ENCODE measurements around the gene UXS1.

- TF ChIP-seq MAX (IDR thresholded peaks at IDR 0.05), result no peak
- no peak for TF ChIP-seq YY1 (IDR thresholded peaks at IDR 0.05; ENCODE audit: low read depth)
- TF ChIP-seq TCF12 (IDR thresholded peaks at IDR 0.05; ENCODE audit: low read depth), result no peak
- no peak for TF ChIP-seq TAF1 (IDR thresholded peaks at IDR 0.05; ENCODE audit: low read depth)
- no peak for TF ChIP-seq RAD21 (IDR thresholded peaks at IDR 0.05; ENCODE audit: low read depth)
- TF ChIP-seq CEBPB (IDR thresholded peaks at IDR 0.05), result no peak
- TF ChIP-seq EP300 (IDR thresholded peaks at IDR 0.05; ENCODE audit: borderline replicate concordance), result no peak
- TF ChIP-seq REST (IDR thresholded peaks at IDR 0.05; ENCODE audit: low read depth), result no peak
- TF ChIP-seq ZBTB7A (IDR thresholded peaks at IDR 0.05; ENCODE audit: low read depth), result no peak
- TF ChIP-seq NFIC (IDR thresholded peaks at IDR 0.05), result no peak
- TF ChIP-seq, protein P1, sequence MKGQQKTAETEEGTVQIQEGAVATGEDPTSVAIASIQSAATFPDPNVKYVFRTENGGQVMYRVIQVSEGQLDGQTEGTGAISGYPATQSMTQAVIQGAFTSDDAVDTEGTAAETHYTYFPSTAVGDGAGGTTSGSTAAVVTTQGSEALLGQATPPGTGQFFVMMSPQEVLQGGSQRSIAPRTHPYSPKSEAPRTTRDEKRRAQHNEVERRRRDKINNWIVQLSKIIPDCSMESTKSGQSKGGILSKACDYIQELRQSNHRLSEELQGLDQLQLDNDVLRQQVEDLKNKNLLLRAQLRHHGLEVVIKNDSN (IDR thresholded peaks at IDR 0.05), result no peak
These were observed 13.0 kb downstream of the UXS1 start for GRCh38 chr2:106181064-106181463.
